Jurkat, Clone E6-1 (cell line): ENCODE data around the gene PLPP6. TPM values are rescaled to one million over a fixed set of nuclear protein-coding genes. Genes with fewer than 3 reads are reported as not detected.
"Not testable (repeated sequence)": the region's sequence is repeated elsewhere in the genome, so short reads cannot be mapped to it uniquely, and the experiment has no call there.

ENCODE experiments used
- DNase-seq: peaks from one replicate; pipeline ENCODE4 v3.0.0-alpha.2; 2011; ENCODE audit warnings: low read depth, low spot score
- H3K4me3 ChIP-seq: 2 replicates; pipeline ENCODE4 v1.5.1; 2011; ENCODE audit warnings: mild to moderate bottlenecking, low read length, control low read depth, moderate library complexity
- polyA plus RNA-seq: library from polyadenylated mRNA; unstranded; fragments of >200 nt; gene quantifications from one replicate; pipeline ENCODE4 v1.2.1, GENCODE V29; 2012; ENCODE audit warnings: missing spikeins; ENCODE audit not compliant: insufficient read length, insufficient read depth

The PLPP6 gene
- 4.7 TPM for polyA plus RNA-seq

DNA sequence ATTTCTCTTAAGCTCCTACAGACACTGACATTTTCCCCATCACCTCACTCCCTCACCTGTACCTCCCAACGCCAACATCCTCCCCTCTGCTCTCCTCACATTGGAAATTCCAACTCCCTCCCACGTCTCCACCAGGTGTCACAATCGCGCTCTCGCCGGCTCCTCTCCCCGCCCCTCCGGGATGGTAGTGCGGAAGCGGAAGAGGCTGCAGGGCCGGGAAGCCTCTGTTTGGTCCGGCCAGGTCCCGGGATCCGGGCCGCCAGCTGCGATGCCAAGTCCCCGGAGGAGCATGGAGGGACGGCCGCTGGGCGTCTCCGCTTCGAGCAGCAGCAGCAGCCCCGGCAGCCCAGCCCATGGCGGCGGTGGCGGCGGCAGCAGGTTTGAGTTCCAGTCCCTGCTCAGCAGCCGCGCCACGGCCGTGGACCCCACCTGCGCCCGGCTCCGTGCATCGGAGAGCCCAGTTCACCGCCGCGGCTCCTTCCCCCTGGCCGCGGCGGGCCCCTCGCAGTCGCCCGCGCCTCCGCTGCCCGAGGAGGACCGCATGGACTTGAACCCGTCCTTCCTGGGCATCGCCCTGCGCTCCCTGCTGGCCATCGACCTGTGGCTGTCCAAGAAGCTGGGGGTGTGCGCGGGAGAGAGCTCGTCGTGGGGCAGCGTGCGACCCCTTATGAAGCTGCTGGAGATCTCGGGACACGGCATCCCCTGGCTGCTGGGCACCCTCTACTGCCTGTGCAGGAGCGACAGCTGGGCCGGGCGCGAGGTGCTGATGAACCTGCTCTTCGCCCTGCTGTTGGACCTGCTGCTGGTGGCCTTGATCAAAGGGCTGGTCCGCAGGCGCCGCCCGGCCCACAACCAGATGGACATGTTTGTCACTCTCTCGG is at the start of gene PLPP6:
Gene PLPP6 (plus strand): TSS at position 187 of the 881 bp plus-strand sequence. CDS start 82 bp downstream, at position 269.
- DNase-seq: peak; percentile 49

DNA sequence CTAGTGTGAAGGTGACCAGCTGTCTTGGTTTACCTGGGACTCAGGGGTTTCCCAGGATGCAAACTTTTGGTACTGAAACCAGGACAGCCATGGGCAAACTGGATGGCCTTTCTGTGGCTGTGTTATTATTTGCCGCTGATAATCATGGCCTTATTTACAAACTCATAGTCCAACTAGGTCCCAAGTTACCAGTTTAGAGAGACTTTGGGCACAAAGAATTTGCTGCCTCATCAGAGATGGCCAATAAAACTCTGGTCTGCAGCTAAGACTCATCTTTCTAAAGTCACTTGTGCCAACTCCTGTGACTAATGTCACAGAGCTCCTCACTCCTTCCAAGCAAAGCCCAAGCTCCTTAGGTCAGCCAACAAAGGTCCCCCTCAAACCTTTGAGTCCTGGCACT is 47.5 kb upstream of the PLPP6 start:
- no peak overlapping the region for H3K4me3 ChIP-seq
- DNase-seq: no peak

More for the DNA sequence above, at the start of gene PLPP6:
- peak within 1 kb of the TSS; percentile 54 for H3K4me3 ChIP-seq

DNA sequence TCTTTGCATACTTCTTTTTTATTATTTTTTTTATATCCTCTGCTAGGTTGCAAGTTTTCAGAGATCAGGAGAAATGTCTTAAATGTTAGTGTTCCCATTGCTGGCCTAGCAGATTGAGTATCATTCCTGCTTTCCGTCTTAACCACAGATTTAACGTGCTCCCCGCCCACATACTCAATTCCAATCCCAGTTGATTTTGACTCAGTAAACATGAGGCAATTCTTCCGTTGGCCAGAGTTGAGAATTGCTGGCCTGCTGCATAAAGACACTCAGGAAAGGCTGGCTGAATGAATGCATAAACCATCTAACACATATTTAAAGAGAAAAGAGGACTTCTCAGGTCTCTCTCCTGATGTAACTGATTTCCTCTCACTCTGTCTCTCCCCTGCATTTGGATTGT is 46.8 kb upstream of the PLPP6 start:
- no peak for DNase-seq

DNA sequence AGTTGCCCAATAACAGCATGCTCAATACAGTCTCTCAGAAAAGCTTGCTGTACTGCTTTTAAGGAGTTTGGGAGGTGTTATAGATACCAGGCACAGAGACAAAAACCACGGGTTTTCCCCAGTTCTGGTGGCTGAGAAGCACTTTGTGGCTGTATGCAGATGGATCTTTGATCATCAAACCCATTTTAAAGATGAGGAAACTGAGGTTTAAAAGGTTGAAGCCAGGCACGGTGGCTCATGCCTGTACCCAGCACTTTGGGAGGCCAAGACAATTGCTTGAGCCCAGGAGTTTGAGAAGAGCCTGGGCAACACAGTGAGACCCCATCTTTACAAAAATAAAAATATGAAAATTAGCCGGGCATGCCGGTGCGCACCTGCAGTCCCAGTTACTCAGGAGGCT is 46.3 kb upstream of the PLPP6 start:
- H3K4me3 ChIP-seq: no peak overlapping the region
- no peak for DNase-seq

More for the DNA sequence above, 46.8 kb upstream of the PLPP6 start:
- no peak overlapping the region for H3K4me3 ChIP-seq

DNA sequence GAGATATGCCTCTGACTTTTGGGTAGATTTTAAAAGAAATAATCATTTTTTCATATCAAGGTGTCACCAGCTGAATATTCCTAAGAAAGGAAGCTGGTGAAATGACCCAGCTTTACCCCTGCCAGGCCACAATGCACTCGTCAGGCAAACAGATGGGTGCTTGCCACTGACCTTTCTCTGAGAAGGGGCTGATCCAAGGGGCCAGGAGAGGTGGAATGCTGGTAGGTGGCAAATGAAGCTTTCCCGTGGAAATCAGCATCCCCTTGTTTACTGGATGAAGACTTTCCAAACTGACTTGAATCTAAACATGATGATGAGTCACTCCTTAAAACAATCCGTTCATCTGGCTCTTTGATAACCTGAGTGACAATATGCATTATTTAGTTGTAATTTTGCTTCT is 44.3 kb upstream of the PLPP6 start:
- no peak for DNase-seq
- H3K4me3 ChIP-seq: no peak overlapping the region

DNA sequence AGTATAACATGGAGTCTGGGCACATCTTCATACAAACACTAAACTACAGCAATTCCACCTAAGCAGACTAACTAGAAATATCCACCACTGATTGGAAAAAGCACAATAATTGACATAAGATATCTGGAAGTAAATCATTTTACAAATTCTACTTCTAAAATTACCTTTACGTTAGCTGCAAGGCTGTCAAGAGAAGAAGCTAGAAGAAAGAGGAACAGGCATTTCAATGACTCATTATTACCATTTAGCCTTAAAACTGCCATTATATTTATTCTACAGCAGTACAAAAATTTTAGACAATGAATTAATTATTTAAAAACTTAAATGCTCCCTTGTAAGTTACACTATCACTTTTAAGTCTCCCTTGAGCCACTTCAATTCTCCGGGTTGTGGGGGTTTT is 43.4 kb upstream of the PLPP6 start:
- no peak overlapping the region for H3K4me3 ChIP-seq
- DNase-seq: no peak

DNA sequence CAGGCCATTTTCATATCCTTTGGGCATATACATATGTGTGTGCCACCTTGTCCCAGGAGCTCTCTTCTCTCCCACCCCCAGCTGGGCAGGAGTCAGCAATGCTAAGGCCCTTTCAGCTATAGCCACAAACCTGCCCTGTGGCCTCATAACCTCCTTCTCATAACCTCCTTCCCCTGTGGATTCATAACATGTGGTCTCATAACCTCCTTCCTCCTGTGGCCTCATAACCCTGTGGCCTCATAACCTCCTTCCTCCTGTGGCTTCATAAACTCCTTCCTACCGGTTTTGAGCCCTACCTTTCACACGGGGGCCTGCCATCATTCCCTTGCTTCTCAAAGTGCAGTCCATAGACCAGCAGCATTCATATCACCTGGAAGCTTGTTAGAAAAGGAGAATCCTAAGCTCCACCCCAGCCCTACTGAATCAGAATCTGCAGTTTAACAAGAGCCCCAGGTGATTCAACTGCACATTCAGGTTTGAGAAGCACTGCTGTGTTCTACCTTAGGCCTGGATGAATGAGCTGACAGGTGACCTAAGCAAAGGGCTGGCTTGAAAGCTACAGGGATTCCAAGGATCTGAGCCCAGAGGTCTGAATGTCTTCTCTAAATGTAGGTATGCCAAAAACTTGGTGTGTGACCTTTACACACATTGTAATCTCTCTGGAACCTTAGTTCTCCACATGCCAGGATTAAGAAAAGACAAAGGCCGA is 41.9 kb upstream of the PLPP6 start:
- no peak overlapping the region for H3K4me3 ChIP-seq
- peak; percentile 54 for DNase-seq

DNA sequence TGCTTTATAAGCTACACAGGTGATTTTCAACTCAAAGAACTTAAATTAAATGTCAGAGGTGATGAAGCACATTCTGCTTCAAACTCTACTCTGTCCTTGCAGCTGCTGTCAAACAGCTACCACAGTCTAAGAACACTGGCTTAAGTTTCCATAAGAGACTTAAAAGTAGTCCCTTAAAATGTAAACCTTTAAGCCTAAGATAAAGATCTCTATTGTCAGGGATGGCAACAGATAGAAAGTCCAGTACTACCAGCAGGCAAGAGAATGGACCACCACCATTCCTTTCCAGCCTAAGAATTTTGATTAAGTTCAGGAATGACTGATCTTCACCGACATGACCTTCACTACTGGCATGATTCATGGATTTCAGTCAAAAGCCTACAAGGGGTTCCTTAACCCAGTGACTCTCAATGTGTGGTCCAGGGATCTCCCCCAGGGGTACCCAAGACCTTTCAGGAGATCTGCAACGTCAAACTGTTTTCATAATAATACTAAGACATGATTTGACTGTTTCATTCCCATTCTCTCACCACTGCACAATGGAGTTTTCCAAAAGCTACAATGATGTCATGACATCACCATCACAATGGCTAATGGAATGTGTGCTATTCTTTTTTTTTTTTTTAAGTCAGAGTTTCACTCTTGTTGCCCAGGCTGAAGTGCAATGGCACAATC is 41.1 kb upstream of the PLPP6 start:
- no peak overlapping the region for H3K4me3 ChIP-seq
- DNase-seq: no peak

DNA sequence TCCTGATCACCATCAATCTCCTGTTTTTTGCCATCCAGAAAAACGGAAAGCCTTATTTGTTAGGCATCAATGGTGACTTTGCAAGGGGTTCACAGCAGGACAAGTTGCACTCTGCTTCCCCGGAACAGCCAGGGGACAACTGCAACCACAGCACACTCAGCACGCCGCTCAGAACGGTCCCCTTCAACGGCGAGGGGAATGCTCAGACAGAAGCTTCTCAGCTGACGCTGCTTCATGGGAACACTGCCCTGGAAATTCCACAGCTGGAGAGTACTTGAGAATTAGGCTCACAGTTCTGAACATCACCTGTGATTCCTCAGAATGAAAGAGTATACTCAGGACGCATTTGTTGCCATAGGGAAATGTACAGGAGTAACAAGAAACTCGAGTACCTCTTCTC is 40.1 kb upstream of the PLPP6 start:
- H3K4me3 ChIP-seq: no peak overlapping the region
- DNase-seq: no peak

DNA sequence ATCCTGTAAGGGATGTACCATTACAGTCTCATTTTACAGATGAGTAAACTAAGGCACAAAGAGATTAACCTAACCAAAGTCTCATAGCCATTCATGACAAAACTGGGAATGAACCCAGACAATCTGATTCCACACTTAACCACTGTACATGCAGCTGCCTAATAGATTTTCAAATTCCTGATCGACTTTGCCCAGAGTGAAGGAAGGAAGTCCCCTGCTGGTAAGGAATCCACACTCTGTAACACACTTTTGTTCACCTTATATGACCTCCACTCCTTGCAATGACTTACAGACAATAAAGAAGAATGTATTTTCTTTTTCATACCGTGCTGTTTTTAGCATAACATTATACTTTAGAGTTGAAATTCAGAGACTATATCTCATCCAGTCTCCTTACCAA is 31.3 kb upstream of the PLPP6 start:
- H3K4me3 ChIP-seq: no peak overlapping the region
- DNase-seq: no peak

DNA sequence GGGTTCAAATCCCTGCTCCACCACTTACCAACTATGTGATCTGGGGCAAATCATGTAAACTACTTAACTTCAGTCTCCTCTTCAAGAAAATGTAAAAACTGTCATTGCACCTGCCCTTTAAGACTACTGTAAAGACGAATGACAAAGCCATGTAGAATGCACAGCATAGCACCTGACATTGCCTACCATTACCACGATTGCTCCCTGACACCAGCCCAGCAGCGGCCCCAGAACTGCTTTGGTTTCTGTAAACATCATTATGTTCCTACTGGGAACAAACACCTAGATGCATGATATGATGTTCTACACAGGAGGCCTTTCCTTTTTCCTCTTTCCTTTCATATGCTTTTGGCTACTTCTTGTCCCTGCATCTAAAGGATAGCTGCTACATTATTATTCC is 23.1 kb upstream of the PLPP6 start:
- DNase-seq: no peak
- no peak overlapping the region for H3K4me3 ChIP-seq

DNA sequence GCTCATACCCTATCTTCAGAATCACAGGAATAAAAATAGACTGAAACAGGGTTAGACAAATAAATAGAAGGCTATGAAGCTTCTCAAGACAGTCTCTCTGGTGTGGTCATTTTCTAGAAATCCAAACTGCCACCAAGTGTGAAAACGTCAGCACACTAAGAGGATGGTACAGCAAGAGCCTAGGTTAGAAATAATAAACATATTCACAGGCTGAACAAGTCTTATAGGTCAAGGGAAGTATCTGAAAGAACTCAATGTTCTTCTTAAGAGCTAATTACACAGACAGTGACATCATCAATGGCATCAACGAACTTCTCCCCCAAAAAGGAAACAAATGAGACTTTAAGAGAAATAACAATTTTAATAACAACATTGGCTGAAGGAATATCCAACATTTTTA is 22.7 kb upstream of the PLPP6 start:
- H3K4me3 ChIP-seq: no peak overlapping the region
- DNase-seq: no peak

DNA sequence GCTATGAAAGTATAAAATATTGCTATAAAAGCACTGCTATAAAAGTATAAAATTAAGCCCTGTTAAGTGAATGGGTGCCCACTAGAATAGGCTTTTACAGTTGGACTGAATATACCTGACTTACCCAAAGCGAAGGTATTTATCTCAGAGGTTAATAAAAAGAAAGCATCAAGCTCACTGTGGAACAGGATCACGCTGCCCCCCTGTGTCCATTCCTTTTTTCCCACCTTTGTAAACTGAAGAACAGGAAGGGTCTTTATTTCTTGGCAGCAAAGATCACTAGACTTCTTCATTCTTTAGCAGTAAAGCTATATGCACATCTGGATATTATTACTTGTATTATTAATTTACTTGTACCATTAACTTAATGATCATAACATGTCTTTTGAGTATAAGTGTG is 22.1 kb upstream of the PLPP6 start:
- no peak overlapping the region for H3K4me3 ChIP-seq
- no peak for DNase-seq

DNA sequence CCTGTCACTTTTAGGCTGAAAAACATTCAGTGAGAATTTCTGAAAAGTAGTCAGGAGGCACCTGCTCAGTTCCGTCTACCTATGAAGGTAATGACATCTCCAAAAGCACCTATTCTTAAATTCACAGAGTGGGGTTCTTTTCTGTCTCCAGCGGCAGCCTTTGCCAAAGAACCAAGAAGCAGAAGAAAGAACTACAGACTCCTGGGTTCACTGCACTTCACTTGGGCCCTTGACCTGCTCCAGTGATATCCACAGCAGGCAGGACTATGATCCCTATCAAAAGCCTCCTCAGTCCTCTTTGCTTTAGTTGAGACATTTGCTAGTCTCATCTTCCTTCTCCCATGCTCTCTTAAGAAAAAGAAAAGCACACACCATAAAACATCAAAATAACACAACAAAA is 19.7 kb upstream of the PLPP6 start:
- no peak overlapping the region for H3K4me3 ChIP-seq
- DNase-seq: no peak

DNA sequence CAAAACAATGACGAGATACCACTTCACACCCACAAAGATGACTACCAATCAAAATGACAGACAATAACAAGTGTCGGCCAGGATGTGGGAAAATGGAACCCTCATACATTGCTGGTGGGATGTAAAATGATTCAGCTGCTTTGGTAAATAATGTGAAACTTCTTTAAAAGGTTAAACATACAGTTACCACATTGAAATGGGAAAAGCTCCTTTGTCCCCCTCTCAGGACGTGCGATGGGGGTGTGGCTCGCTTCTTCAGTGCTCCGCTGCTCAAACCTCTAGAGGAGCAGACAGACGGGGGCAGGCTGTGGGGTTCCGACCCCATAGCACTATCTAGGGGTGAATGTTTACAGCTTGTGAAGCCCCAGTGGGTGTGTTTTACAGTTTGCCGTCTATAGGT is 8.0 kb upstream of the PLPP6 start:
- no peak overlapping the region for H3K4me3 ChIP-seq
- DNase-seq: no peak

DNA sequence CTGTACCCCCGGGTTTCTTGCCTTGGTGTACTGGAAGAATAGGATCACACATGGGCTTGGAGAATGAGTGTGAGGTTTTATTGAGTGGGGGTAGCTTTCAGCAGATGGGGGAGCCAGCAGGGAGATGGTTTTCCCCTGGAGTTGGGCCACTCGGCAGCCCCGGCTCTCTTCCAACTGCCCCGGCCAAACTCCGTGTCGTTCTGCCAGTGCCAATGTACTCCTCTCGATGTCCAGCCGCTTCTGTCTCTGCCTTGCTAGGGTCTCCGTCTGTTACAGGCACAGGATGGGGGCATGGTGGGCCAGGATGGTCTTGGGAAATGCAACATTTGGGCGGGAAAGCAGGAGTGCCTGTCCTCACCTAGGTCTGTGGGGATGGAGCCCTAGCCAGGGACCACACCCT is 7.6 kb upstream of the PLPP6 start:
- no peak for DNase-seq
- no peak overlapping the region for H3K4me3 ChIP-seq

DNA sequence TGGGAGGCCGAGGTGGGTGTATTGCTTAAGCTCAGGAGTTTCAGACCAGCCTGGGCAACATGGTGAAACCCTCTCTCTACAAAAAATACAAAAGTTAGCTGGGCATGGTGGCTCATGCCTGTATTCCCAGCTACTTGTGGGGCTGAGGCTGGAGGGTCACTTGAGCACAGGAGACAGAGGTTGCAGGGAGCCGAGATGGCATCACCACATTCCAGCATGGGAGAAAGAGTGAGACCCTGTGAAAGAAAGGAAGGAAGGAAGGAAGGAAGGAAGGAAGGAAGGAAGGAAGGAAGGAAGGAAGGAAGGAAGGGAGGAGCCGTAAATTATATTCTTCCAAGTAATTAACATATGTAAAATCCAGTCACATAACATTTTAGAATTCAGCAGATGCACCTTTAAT is 5.9 kb upstream of the PLPP6 start:
- H3K4me3 ChIP-seq, DNase-seq: not testable (repeated sequence)

DNA sequence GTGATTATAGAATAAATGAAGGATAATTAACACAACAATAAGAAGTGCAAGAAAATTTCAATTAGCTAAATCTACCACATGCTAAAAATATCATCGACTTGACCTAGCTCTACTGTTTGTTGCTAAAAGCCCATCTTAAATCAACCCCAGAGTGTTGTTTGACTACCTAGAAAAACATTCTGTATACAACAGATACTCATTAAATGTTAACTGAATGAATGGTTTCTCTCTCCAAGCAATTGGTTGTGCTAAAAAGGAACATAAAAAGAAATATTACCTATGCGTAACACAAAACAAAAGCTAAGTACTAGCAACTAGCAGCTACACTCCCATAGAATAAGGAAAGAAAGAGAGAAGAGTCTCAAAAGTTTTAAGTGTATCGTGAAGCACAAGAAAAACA is 5.5 kb upstream of the PLPP6 start:
- DNase-seq: no peak
- no peak overlapping the region for H3K4me3 ChIP-seq

DNA sequence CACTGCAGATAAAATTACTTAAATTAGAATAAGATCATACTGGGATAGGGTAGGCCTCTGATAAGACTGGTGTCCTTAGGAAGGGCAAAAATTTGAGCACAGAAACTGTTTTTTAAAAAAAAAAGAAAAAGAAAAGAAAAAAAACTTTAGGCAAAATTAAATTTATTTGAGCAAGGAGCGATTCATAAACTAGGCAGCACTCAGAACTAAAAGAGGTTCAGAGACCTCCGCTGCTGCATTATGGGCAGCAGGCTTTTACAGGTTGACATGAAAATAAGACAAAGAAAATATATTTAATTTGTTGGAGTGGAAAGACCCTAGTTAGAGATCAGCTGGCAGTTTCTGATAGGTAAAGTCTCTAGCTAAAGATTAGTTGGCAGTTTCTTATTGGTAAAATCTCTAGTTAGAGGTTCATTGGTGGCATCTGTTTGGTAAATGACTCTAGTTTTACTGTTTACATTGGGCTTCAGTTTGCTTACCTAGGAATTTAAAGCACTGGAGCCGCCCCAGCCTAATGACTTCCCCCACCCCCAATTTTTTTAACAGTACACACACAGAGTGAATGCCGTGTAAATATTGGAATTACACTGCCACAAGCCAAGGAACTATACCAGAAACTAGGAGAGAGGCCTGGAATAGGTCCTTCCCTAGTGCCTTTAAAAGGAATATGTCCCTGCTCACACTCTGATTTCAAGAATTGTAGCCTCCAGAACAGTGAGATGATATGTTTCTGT is 4.5 kb upstream of the PLPP6 start:
- DNase-seq: no peak
- no peak overlapping the region for H3K4me3 ChIP-seq
